GM18907 (cell line): ENCODE results near the gene PCNX3.

Source experiments
- ATAC-seq: cut with Tn5 transposase; IDR thresholded peaks from one replicate; pipeline ENCODE4 v1.9.1; 2021; ENCODE audit warnings: mild to moderate bottlenecking, moderate library complexity; ENCODE audit not compliant: unreplicated experiment

PCNX3 gene

GRCh38 chr11:65618763-65619162 is 3.2 kb downstream of the PCNX3 start:
- ATAC-seq: no peak

- no peak for ATAC-seq
Observed at GRCh38 chr11:65619281-65619928, 3.8 kb downstream of the PCNX3 start.

GRCh38 chr11:65620666-65621065 is 5.1 kb downstream of the PCNX3 start:
- no peak for ATAC-seq

GRCh38 chr11:65621460-65621859 is 5.9 kb downstream of the PCNX3 start:
- ATAC-seq: no peak

- ATAC-seq: no peak
Observed at GRCh38 chr11:65622011-65622410, 6.4 kb downstream of the PCNX3 start.

- no peak for ATAC-seq
Observed at GRCh38 chr11:65623177-65623576, 7.6 kb downstream of the PCNX3 start.

- no peak for ATAC-seq
Observed at GRCh38 chr11:65623852-65624616, 8.5 kb downstream of the PCNX3 start.

GRCh38 chr11:65624931-65625627 is 9.5 kb downstream of the PCNX3 start:
- ATAC-seq: no peak

GRCh38 chr11:65625628-65626342 is 10.2 kb downstream of the PCNX3 start:
- no peak for ATAC-seq

- no peak for ATAC-seq
Observed at GRCh38 chr11:65627202-65627601, 11.6 kb downstream of the PCNX3 start.

GRCh38 chr11:65629579-65629978 is 14.0 kb downstream of the PCNX3 start:
- no peak for ATAC-seq

- no peak for ATAC-seq
Observed at GRCh38 chr11:65630215-65630614, 14.6 kb downstream of the PCNX3 start.

- no peak for ATAC-seq
Observed at GRCh38 chr11:65633390-65634108, 18.0 kb downstream of the PCNX3 start.

GRCh38 chr11:65634109-65634436 is 18.5 kb downstream of the PCNX3 start:
- no peak for ATAC-seq

- ATAC-seq: no peak
Observed at GRCh38 chr11:65634440-65634839, 18.9 kb downstream of the PCNX3 start.

GRCh38 chr11:65634905-65635731 is 19.5 kb downstream of the PCNX3 start:
- no peak for ATAC-seq

- no peak for ATAC-seq
Observed at GRCh38 chr11:65636108-65637031, 20.8 kb downstream of the PCNX3 start.

GRCh38 chr11:65637032-65637557 is 21.5 kb downstream of the PCNX3 start:
- no peak for ATAC-seq
